Right kidney (tissue), 1 donor: ENCODE results near the gene CXorf49.
"Not testable (repeated sequence)": the region's sequence is repeated elsewhere in the genome, so short reads cannot be mapped to it uniquely, and the experiment has no call there.

Experiments used
- DNase-seq: peaks from one replicate; pipeline ENCODE4 v3.0.0-alpha.2; 2016

CXorf49 gene

DNA sequence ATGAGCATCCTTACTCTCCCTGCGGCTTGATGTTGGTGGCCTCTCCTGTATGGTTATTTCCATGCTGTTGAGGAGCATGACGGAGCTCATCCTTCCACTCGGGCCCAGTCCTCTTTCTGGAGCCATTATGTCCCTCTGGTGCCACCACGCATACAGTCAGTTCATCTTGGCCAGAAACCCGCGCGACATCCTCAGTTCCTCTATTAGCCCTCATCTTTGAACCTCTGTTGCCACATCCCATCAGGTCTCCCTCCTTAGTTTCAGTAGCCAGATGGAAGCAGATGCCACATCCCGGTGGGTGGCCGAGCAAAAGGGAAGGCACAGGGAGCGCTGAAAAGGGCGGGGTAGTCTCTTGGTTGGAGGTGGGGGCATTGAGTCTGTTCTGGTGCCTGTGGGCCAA is 46.1 kb downstream of the CXorf49 start:
- no peak for DNase-seq

DNA sequence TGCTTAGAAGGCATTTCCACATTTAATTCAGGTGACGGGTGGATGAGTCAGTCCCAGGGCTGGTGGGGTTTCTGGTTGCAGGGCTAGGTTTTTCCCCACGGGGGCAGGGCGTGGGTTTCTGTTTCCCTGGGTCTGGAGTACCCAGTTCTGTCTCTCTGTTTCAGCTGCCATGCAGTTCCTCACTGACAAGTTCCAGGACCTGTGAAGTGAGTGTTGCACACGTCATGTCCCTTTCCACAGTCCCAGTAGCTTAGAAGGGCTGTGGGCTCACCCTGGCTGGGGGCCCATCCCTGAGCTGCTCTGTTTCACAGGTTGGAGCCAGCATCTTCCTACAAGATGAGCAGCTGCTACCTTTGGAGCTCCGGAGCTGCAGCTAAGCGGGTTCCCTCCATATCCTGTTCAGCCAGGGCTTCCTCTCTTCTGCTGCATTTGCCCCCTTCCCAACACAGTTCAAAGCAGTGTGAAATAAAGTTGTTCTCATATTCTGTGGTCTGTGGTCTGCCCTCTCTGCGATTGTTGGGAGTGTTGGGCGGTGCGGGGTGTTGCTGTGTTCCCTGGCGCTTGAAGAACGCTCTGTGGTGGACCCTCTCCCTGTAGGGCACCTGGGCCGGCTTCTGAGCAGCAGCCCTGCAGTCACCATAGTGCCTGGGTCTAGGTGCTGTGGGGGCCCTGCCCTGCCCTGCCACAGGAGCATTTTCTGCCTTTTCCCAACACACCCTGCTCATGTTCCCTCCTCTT is 46.9 kb downstream of the CXorf49 start:
- DNase-seq: no peak

DNA sequence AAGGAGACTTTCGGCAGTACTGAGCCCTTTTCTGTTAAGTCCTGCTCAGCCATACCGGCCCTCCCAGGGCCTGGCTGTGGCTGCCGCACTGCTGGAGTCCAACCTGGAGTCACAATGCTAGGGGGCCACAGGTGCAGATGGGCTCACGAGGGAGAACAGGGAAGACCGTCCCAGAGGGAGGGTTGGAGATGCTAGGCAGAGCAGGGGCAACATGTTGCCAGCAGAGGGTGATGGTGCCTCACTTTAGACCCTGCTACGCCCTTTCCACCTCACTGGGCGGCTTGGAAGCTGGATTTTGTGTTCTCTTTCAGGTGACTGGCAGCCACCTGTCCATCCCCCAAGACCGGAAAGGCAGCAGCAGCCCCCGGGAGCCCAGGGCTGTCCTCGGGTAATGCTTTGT is 48.1 kb downstream of the CXorf49 start:
- not testable (repeated sequence) for DNase-seq

DNA sequence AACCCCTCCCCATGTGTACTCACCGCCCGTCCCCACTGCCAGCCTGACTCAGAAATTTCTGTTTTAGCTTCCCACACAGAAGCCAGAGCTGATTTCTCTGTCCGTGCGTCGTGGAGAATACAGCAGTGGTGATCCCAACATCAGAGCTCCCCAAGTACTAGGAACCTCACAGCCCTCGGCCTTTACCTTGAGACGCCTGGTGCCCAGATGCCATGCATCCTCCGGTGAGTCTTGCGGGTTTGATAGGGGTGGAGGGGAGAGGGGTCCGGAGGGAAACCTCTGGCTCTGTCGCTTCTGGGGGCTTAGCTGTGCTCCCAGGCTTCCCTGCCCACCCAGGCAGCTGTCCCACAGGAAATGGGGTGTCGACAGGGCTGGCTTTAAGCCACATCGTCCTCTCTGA is 48.6 kb downstream of the CXorf49 start:
- no peak for DNase-seq

DNA sequence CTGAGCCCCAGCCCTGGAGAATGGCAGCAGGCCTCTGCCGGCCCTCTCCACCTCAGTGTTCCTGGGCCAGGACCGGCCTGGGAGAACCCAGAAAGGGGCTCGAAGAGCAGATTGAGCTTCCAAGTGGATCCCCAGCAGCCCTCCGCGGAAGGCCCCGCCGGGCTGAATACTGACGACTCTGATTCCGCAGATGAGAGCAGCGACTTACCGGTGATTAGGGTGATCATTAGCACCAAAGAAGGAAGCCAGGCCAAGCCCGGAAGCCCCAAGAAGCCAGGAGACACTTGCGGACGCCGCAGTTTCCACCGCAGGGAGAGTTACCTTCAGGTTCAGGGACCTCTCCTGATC is 49.9 kb downstream of the CXorf49 start:
- no peak for DNase-seq

DNA sequence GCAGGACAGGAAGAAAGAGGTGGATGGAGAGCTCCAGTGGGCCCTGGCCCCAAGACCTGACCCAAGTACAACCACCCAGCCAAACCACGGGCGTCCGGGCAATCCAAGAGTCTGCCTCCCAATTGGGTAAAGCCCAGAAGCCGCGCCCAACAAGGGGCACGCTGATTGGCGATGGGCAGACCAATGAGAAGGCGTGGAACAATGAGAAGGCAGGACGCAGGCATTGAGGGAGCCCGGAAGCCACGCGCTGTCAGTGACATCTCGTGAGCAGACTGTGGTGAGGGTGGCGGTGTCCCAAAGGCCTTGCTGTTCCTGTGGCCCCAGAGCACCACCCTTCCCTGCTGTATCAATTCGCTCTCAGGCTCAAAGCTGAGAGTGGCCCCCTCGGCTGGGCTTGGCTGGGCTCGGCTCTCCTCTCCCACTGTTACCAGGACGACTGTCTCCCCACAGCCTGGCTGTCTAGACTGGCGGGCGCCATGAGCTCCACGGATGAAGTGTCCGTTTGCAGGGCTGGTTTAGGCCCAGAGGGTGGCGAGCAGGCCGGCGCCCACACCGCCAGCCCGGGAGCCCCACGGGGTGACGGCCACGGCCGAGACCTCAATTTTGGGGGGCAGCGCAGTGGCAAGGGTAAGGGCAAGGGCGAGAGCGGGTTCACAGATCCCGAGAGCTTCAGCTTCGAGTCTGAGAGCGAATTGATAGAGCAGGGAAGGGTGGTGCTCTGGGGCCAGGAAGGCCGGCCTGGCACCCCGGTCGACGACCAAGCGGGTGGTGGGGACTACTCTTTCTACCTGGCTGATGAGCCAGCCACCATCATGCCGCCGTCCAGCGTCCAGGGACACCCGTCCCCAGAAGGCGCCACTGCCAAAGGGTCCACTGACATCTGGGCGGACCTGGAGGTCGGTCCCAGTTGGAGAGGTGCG is 50.5 kb downstream of the CXorf49 start, which contains the start of gene LOC101059915:
Gene LOC101059915 (plus strand): TSS at position 219 of the 920 bp plus-strand sequence.
- no peak for DNase-seq

DNA sequence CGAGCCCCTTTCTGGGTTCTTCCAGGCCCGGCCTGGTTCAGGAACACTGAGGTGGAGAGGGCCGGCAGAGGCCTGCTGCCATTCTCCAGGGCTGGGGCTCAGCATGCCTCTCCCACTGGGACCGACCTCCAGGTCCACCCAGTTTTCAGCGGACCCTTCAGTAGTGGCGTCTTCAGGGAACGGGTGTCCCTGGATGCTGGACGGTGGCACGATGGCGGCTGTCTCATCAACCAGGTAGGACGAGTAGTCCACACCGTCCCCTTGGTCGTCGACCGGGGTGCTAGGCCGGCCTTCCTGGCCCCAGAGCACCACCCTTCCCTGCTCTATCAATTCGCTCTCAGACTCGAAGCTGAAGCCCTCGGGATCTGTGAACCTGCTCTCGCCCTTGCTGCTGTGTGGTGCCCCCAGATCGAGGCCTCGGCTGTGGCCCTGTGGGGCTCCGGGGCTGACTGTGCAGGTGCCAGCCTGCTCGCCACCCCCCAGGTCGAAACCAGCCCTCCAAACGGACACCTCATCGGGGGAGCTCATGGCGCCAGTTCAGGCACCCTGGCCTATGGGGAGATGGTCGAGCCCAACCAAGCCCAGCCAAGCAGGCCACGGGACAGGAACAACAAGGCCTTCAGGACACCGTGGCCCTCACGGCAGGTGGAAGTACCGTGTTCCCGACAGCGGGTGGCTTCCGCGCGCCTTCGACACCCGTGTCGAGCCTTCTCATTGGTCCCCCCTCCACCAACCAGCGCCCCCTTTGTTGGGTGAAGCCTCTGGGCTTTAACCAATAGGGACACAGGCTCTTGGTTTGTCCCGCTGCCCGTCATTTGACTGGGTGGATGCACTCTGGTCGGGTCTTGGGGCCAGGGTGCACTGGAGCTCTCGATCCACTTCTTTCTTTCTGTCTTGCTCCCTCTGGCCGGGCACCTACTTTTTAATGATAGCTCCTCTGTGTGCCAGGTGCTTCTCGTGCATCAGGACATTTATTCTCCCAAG is 51.6 kb downstream of the CXorf49 start:
- DNase-seq: no peak

DNA sequence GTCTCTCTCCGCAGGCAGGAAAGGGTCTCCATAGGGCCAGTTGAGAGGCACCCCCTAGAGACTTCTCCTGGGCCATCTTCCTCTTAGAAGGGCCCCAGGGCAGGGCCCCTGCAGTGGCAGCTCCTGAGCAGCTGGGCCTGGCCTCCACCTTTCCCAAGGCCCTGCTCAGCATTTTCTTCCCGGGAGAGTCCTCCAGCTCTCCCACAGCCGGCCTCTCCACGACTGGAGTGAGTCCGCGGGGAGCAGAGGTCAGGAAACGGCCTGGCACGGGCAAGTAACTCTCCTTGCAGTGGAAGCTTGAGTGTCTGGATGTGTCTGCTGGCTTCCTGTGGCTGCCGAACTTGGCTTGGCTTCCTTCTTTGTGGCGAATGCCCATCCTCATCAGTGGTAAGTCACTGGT is 52.3 kb downstream of the CXorf49 start:
- DNase-seq: no peak

DNA sequence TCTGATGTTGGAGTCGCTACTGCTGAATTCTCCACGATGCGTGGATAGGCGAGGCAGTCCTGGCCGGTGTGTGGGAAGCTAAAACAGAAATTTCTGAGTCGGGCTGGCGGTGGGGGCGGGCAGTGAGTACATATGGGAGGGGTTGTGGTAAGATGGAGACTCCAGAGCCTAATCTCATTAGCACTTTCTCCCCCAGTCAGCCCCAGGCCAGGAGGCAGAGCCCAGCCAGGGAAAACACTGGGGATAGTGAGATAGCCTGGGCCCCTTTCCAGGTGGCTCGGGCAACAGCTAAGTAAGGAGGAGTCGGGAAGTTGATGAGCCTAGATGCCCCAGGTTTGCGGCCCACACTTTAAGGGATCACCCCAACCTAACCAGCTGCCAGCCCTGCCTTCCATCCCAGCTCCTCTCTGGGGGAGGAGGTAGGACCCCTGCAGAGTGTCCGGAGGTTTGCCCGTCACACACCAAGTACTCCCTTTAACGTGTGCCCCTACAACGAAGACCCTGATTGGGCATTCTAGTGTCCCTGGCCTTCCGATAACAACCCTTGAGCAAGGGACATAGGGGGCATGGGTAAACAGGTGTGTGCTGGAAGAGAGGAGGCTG is 53.1 kb downstream of the CXorf49 start:
- no peak for DNase-seq
